ENCODE results near the gene UBE4B.

UBE4B gene

GRCh38 chr1:10121688-10122087, 88.9 kb downstream of the UBE4B start:
- DNase-seq: no peak

- DNase-seq: no peak
These were observed 90.2 kb downstream of the UBE4B start for GRCh38 chr1:10122926-10123325.

GRCh38 chr1:10128101-10128765, 95.5 kb downstream of the UBE4B start:
- DNase-seq: no peak

- DNase-seq: no peak
These were observed 99.6 kb downstream of the UBE4B start for GRCh38 chr1:10132316-10132715.

- no peak for DNase-seq
These were observed 100.1 kb downstream of the UBE4B start for GRCh38 chr1:10132852-10133251.

- DNase-seq: no peak
These were observed 108.2 kb downstream of the UBE4B start for GRCh38 chr1:10140981-10141380.

GRCh38 chr1:10143961-10144485, 111.3 kb downstream of the UBE4B start:
- DNase-seq: no peak

- DNase-seq: no peak
These were observed 113.6 kb downstream of the UBE4B start for GRCh38 chr1:10146391-10146790.

GRCh38 chr1:10149231-10149630, 116.5 kb downstream of the UBE4B start:
- DNase-seq: no peak

- DNase-seq: peak; percentile 26
These were observed 120.0 kb downstream of the UBE4B start for GRCh38 chr1:10152709-10153284.

- DNase-seq: no peak
These were observed 122.4 kb downstream of the UBE4B start for GRCh38 chr1:10155087-10155712.

- no peak for DNase-seq
These were observed 127.4 kb downstream of the UBE4B start for GRCh38 chr1:10160173-10160572.

GRCh38 chr1:10160907-10161490, 128.2 kb downstream of the UBE4B start:
- DNase-seq: no peak

GRCh38 chr1:10161541-10162290, 129.0 kb downstream of the UBE4B start:
- no peak for DNase-seq

GRCh38 chr1:10168912-10169514, 136.3 kb downstream of the UBE4B start:
- no peak for DNase-seq

- DNase-seq: no peak
These were observed 137.4 kb downstream of the UBE4B start for GRCh38 chr1:10170239-10170574.

- no peak for DNase-seq
These were observed 138.5 kb downstream of the UBE4B start for GRCh38 chr1:10171105-10171767.

- DNase-seq: no peak
These were observed 139.4 kb downstream of the UBE4B start for GRCh38 chr1:10171995-10172669.

GRCh38 chr1:10173582-10173981, 140.8 kb downstream of the UBE4B start:
- no peak for DNase-seq

GRCh38 chr1:10177876-10178275, 145.1 kb downstream of the UBE4B start:
- no peak for DNase-seq

GRCh38 chr1:10178597-10179405, 146.0 kb downstream of the UBE4B start:
- no peak for DNase-seq
